GM21619 (cell line): ENCODE data around the gene VWA5B2.

Experiments
- ATAC-seq: cut with Tn5 transposase; IDR thresholded peaks from one replicate; pipeline ENCODE4 v1.9.1; 2021; ENCODE audit not compliant: unreplicated experiment

VWA5B2 gene

GRCh38 chr3:184222521-184222920 is 6.9 kb upstream of the VWA5B2 start:
- ATAC-seq = no peak

- ATAC-seq = no peak
Measured at GRCh38 chr3:184223946-184224345, 5.4 kb upstream of the VWA5B2 start.

- no peak for ATAC-seq
Measured at GRCh38 chr3:184227481-184227935, 1.9 kb upstream of the VWA5B2 start.

GRCh38 chr3:184228376-184229137 is 828 bp upstream of the VWA5B2 start:
- no peak for ATAC-seq

- no peak for ATAC-seq
Measured at GRCh38 chr3:184230081-184230602, 757 bp downstream of the VWA5B2 start.

- no peak for ATAC-seq
Measured at GRCh38 chr3:184230603-184231528, 1.5 kb downstream of the VWA5B2 start.

GRCh38 chr3:184231671-184232070 is 2.3 kb downstream of the VWA5B2 start:
- ATAC-seq = no peak

- ATAC-seq = no peak
Measured at GRCh38 chr3:184233127-184233843, 3.9 kb downstream of the VWA5B2 start.

GRCh38 chr3:184234224-184234623 is 4.8 kb downstream of the VWA5B2 start:
- no peak for ATAC-seq

GRCh38 chr3:184234671-184235380 is 5.4 kb downstream of the VWA5B2 start:
- ATAC-seq = no peak

GRCh38 chr3:184235381-184236032 is 6.1 kb downstream of the VWA5B2 start:
- no peak for ATAC-seq

- ATAC-seq = no peak
Measured at GRCh38 chr3:184236033-184236410, 6.6 kb downstream of the VWA5B2 start.

- no peak for ATAC-seq
Measured at GRCh38 chr3:184236636-184237035, 7.3 kb downstream of the VWA5B2 start.

GRCh38 chr3:184237211-184237610 is 7.8 kb downstream of the VWA5B2 start:
- no peak for ATAC-seq

- ATAC-seq = no peak
Measured at GRCh38 chr3:184237807-184238206, 8.4 kb downstream of the VWA5B2 start.

- ATAC-seq = no peak
Measured at GRCh38 chr3:184238246-184238818, 8.9 kb downstream of the VWA5B2 start.

- ATAC-seq = no peak
Measured at GRCh38 chr3:184239221-184239620, 9.8 kb downstream of the VWA5B2 start.

GRCh38 chr3:184239708-184240107 is 10.3 kb downstream of the VWA5B2 start:
- ATAC-seq = no peak

GRCh38 chr3:184240384-184241140 is 11.2 kb downstream of the VWA5B2 start:
- ATAC-seq = no peak
